Liver (tissue), 9 donors: ENCODE data around the gene ANO10. TPM values are rescaled to one million over a fixed set of nuclear protein-coding genes. Genes with fewer than 3 reads are reported as not detected.

Source experiments
- DNase-seq: peaks from one replicate; pipeline ENCODE4 v3.0.0-alpha.2; 2017; ENCODE audit warnings: low spot score
- H3K27ac ChIP-seq, 2 donors: one replicate each; pipeline ENCODE4 v1.7.0; 2013; ENCODE audit warnings: inconsistent platforms in 2 of 2, low read length in 2 of 2, control low read depth in 1 of 2, low read depth in 1 of 2, mild to moderate bottlenecking in 1 of 2
- H3K27me3 ChIP-seq, 4 donors: one replicate each; pipeline versions ENCODE4 v1.6.1 to v1.7.0; 2013; ENCODE audit warnings: low read length in 3 of 4, inconsistent platforms in 1 of 4, mild to moderate bottlenecking in 1 of 4, moderate library complexity in 1 of 4; ENCODE audit not compliant: control insufficient read depth in 4 of 4, insufficient read depth in 4 of 4
- H3K36me3 ChIP-seq, 4 donors: one replicate each; pipeline versions ENCODE4 v1.6.1 to v1.7.0; 2013; ENCODE audit warnings: low read length in 3 of 4, mild to moderate bottlenecking in 3 of 4, low read depth in 1 of 4, moderate library complexity in 1 of 4; ENCODE audit not compliant: control insufficient read depth in 4 of 4, insufficient read depth in 3 of 4
- H3K4me1 ChIP-seq, 4 donors: one replicate each; pipeline versions ENCODE4 v1.6.1 to v1.7.0; 2013; ENCODE audit warnings: low read length in 3 of 4, mild to moderate bottlenecking in 3 of 4, moderate library complexity in 1 of 4; ENCODE audit not compliant: control insufficient read depth in 4 of 4, insufficient read depth in 4 of 4
- H3K4me3 ChIP-seq, 3 donors: one replicate each; pipeline versions ENCODE4 v1.6.1 to v1.7.0; 2013; ENCODE audit warnings: low read length in 3 of 3, control low read depth in 1 of 3, low read depth in 1 of 3, mild to moderate bottlenecking in 1 of 3
- H3K9ac ChIP-seq, 2 donors: one replicate each; pipeline ENCODE4 v1.7.0; 2013; ENCODE audit warnings: low read length in 2 of 2, mild to moderate bottlenecking in 2 of 2, moderate library complexity in 2 of 2, control low read depth in 1 of 2, low read depth in 1 of 2
- H3K9me3 ChIP-seq, 4 donors: one replicate each; pipeline versions ENCODE4 v1.6.1 to v1.7.0; 2013; ENCODE audit warnings: low read length in 3 of 4; ENCODE audit not compliant: control insufficient read depth in 4 of 4
- ATF3 ChIP-seq: IDR thresholded peaks from 2 replicates; pipeline ENCODE4 v1.6.1; 2016; ENCODE audit warnings: antibody characterized with exemption
- CTCF ChIP-seq: fragments of 150-350 bp; IDR thresholded peaks from 2 replicates; pipeline ENCODE4 v1.5.1; 2017; ENCODE audit warnings: improper control_type of control experiment, low read depth, low read length; ENCODE audit not compliant: missing input control
- EGR1 ChIP-seq, 2 donors: IDR thresholded peaks; 2 replicates each; pipeline ENCODE4 v1.6.1; 2016 to 2018; ENCODE audit warnings: antibody characterized with exemption in 2 of 2, low read depth in 2 of 2
- FOXA1 ChIP-seq: IDR thresholded peaks from 2 replicates; pipeline ENCODE4 v1.6.1; 2016; ENCODE audit warnings: antibody characterized with exemption
- FOXA2 ChIP-seq: IDR thresholded peaks from 2 replicates; pipeline ENCODE4 v1.6.1; 2016; ENCODE audit warnings: antibody characterized with exemption
- GABPA ChIP-seq, 2 donors: IDR thresholded peaks in 1 of 2; conservative IDR thresholded peaks in 1 of 2; 2 replicates each; pipeline ENCODE4 v1.6.1; 2016; ENCODE audit warnings: antibody characterized with exemption in 2 of 2, mild to moderate bottlenecking in 1 of 2, moderate library complexity in 1 of 2
- HNF4A ChIP-seq, 2 donors: conservative IDR thresholded peaks; 2 replicates each; pipeline ENCODE4 v1.6.1; 2016; ENCODE audit warnings: antibody characterized with exemption in 2 of 2, mild to moderate bottlenecking in 2 of 2
- HNF4G ChIP-seq: IDR thresholded peaks from 2 replicates; pipeline ENCODE4 v1.6.1; 2016; ENCODE audit warnings: antibody characterized with exemption
- JUND ChIP-seq, 2 donors: IDR thresholded peaks; 2 replicates each; pipeline ENCODE4 v1.6.1; 2016; ENCODE audit warnings: antibody characterized with exemption in 2 of 2
- MAX ChIP-seq: IDR thresholded peaks from 2 replicates; pipeline ENCODE4 v1.6.1; 2016; ENCODE audit warnings: antibody characterized with exemption
- NR2F2 ChIP-seq: IDR thresholded peaks from 2 replicates; pipeline ENCODE4 v1.6.1; 2016; ENCODE audit warnings: antibody characterized with exemption
- RAD21 ChIP-seq, 2 donors: IDR thresholded peaks; 2 replicates each; pipeline ENCODE4 v1.6.1; 2016; ENCODE audit warnings: antibody characterized with exemption in 2 of 2, mild to moderate bottlenecking in 2 of 2
- REST ChIP-seq: IDR thresholded peaks from 2 replicates; pipeline ENCODE4 v1.6.1; 2016; ENCODE audit warnings: antibody characterized with exemption, mild to moderate bottlenecking
- RXRA ChIP-seq, 2 donors: IDR thresholded peaks; 2 replicates each; pipeline ENCODE4 v1.6.1; 2017 to 2018; ENCODE audit warnings: antibody characterized with exemption in 2 of 2, mild to moderate bottlenecking in 1 of 2
- SP1 ChIP-seq: IDR thresholded peaks from 2 replicates; pipeline ENCODE4 v1.6.1; 2018; ENCODE audit warnings: antibody characterized with exemption, mild to moderate bottlenecking
- TAF1 ChIP-seq: conservative IDR thresholded peaks from 2 replicates; pipeline ENCODE4 v1.6.1; 2016; ENCODE audit warnings: antibody characterized with exemption, mild to moderate bottlenecking
- YY1 ChIP-seq: IDR thresholded peaks from 2 replicates; pipeline ENCODE4 v1.6.1; 2016; ENCODE audit warnings: antibody characterized with exemption, mild to moderate bottlenecking
- ZBTB33 ChIP-seq: IDR thresholded peaks from 2 replicates; pipeline ENCODE4 v1.6.1; 2016; ENCODE audit warnings: antibody characterized with exemption
- WGBS: extraction: QIAGEN DNeasy Blood & Tissue Kit; methylation state at CpG from one replicate; pipeline ENCODE4 v1.1.7; 2013; 5-methylcytosine and 5-hydroxymethylcytosine counted together
- polyA plus RNA-seq, 2 donors: library from polyadenylated mRNA; stranded (reverse) in 1 of 2; unstranded in 1 of 2; fragments of 200-250 nt in 1 of 2; fragments of >200 nt in 1 of 2; fragmentation: Nextera tagmentation in 1 of 2; extraction: Ambion mirVana in 1 of 2; gene quantifications; one replicate each; pipeline versions ENCODE4 v1.2.1 to v1.2.3, GENCODE V29; 2013 to 2015
- total RNA-seq, 2 donors: library from RNA; depleted of rRNA; stranded (reverse); fragments of >200 nt; gene quantifications; one replicate each; pipeline ENCODE4 v1.2.3, GENCODE V29; 2014
- donor health status: healthy.
- donor health status: healthy.
- donor health status: healthy.
- donor health status: healthy.
- donor health status: healthy.

ANO10 gene
- total and polyA plus RNA-seq, 4 donors = 5.6 to 8.7 (median 6.8) TPM

- TF ChIP-seq REST = no peak
- no peak for TF ChIP-seq HNF4G
- no peak for TF ChIP-seq SP1
- TF ChIP-seq NR2F2 = no peak
Measured at GRCh38 chr3:43473737-43474136, 148.1 kb downstream of the ANO10 start (continued).

GRCh38 chr3:43473244-43473643 lies 148.6 kb downstream of the ANO10 start:
- TF ChIP-seq YY1 (no peak), SP1 (no peak), JUND (IDR thresholded peaks at IDR 0.05) (no peak), MAX (no peak), REST (no peak)
- no peak for DNase-seq
- Histone ChIP-seq H3K9ac (no peak overlapping the region), H3K9me3 (no peaks in the 10 kb centered on the region), H3K4me1 (no peaks in the 10 kb centered on the region), H3K27ac (no peak overlapping the region), H3K36me3 (no peaks in the 10 kb centered on the region), H3K27me3 (no peaks in the 10 kb centered on the region), H3K4me3 (no peak overlapping the region)
- WGBS = 91% methylated on average over 10 of the region's 10 CpGs

GRCh38 chr3:43468133-43468532 lies 153.7 kb downstream of the ANO10 start:
- H3K4me1 ChIP-seq = no peaks in the 10 kb centered on the region
- H3K27me3 ChIP-seq = no peaks in the 10 kb centered on the region
- H3K4me3 ChIP-seq = no peak overlapping the region
- H3K9ac ChIP-seq = no peak overlapping the region
- H3K9me3 ChIP-seq = no peaks in the 10 kb centered on the region
- DNase-seq = no peak
- no peaks in the 10 kb centered on the region for H3K36me3 ChIP-seq
- 73% methylated on average over 1 of the region's 1 CpG for WGBS
- no peak overlapping the region for H3K27ac ChIP-seq
- TF ChIP-seq FOXA2 (no peak), SP1 (no peak), TAF1 (no peak), ATF3 (no peak), RAD21 (IDR thresholded peaks at IDR 0.05) (no peak), HNF4G (no peak), YY1 (no peak), JUND (IDR thresholded peaks at IDR 0.05) (no peak), NR2F2 (no peak), FOXA1 (no peak), MAX (no peak), EGR1 (IDR thresholded peaks at IDR 0.05; ENCODE audit: low read depth in 2 of 2) (no peak), HNF4A (conservative IDR thresholded peaks at IDR 0.05) (no peak), GABPA (IDR thresholded peaks at IDR 0.05 in 1 of 2, conservative IDR thresholded peaks at IDR 0.05 in 1 of 2) (no peak), ZBTB33 (no peak), CTCF (no peak), RXRA (IDR thresholded peaks at IDR 0.05) (no peak)
